Neural cell (in vitro differentiated cells): ENCODE results near the gene NDUFB1. TPM values are rescaled to one million over a fixed set of nuclear protein-coding genes. Genes with fewer than 3 reads are reported as not detected.

Experiments used
- H2AFZ ChIP-seq: fragments of 200-600, 300-800 bp; sonication (generic), shearing (Covaris generic); 2 replicates; pipeline ENCODE4 v1.6.0; 2014; ENCODE audit warnings: low read depth, mild to moderate bottlenecking, antibody characterized with exemption, low read length, moderate library complexity
- H3F3A ChIP-seq: fragments of 200-600 bp; shearing (Covaris generic); 2 replicates; pipeline ENCODE4 v1.6.1; 2016; ENCODE audit warnings: mild to moderate bottlenecking, moderate library complexity, mixed read lengths, antibody characterized with exemption, low read length; ENCODE audit not compliant: insufficient read depth, poor library complexity, severe bottlenecking
- H3K27ac ChIP-seq: fragments of 200-600, 300-800 bp; sonication (generic), shearing (Covaris generic); 2 replicates; pipeline ENCODE4 v1.5.1; 2014; ENCODE audit warnings: mild to moderate bottlenecking, low read length, moderate library complexity
- H3K27me3 ChIP-seq: fragments of 300-800, 200-600 bp; sonication (generic), shearing (Covaris generic); 2 replicates; pipeline ENCODE4 v1.6.0; 2014; ENCODE audit warnings: mild to moderate bottlenecking, low read depth, low read length, moderate library complexity; ENCODE audit not compliant: insufficient read depth
- H3K36me3 ChIP-seq: fragments of 300-800, 200-600 bp; sonication (generic), shearing (Covaris generic); 2 replicates; pipeline ENCODE4 v1.5.1; 2014; ENCODE audit warnings: mild to moderate bottlenecking, antibody characterized with exemption, low read length, moderate library complexity; ENCODE audit not compliant: insufficient read depth
- H3K4me2 ChIP-seq: fragments of 300-800, 200-600 bp; sonication (generic), shearing (Covaris generic); 2 replicates; pipeline ENCODE4 v1.6.0; 2014; ENCODE audit warnings: mild to moderate bottlenecking, low read length
- H3K4me3 ChIP-seq: fragments of 300-800, 200-600 bp; sonication (generic), shearing (Covaris generic); 2 replicates; pipeline ENCODE4 v1.5.1; 2014; ENCODE audit warnings: mild to moderate bottlenecking, low read length, moderate library complexity
- H3K79me2 ChIP-seq: fragments of 200-600 bp; shearing (Covaris generic); replicated peaks from 2 replicates; pipeline ENCODE4 v1.6.0; 2014; ENCODE audit warnings: mild to moderate bottlenecking, low read length, moderate library complexity; ENCODE audit not compliant: insufficient read depth
- H3K9ac ChIP-seq: fragments of 300-800, 200-600 bp; sonication (generic), shearing (Covaris generic); 2 replicates; pipeline ENCODE4 v1.6.1; 2016; ENCODE audit warnings: mild to moderate bottlenecking, low read length, mixed read lengths
- H3K9me2 ChIP-seq: fragments of 200-600 bp; shearing (Covaris generic); 2 replicates; pipeline ENCODE4 v1.6.1; 2016; ENCODE audit warnings: mild to moderate bottlenecking, low read length, mixed read lengths; ENCODE audit not compliant: insufficient read depth
- H3K9me3 ChIP-seq: fragments of 200-600, 300-800 bp; sonication (generic), shearing (Covaris generic); 2 replicates; pipeline ENCODE4 v1.6.1; 2016; ENCODE audit warnings: mild to moderate bottlenecking, mixed run types, low read length, moderate library complexity, mixed read lengths
- H4K20me1 ChIP-seq: fragments of 200-600 bp; shearing (Covaris generic); 2 replicates; pipeline ENCODE4 v1.6.1; 2016; ENCODE audit warnings: mild to moderate bottlenecking, mixed run types; ENCODE audit not compliant: insufficient read depth
- CTCF ChIP-seq: fragments of 450-650 bp; IDR thresholded peaks from 2 replicates; pipeline ENCODE4 v1.5.1; 2014; ENCODE audit warnings: antibody characterized with exemption, mild to moderate bottlenecking, moderate library complexity; ENCODE audit not compliant: poor library complexity, severe bottlenecking
- EP300 ChIP-seq: fragments of 450-650 bp; conservative IDR thresholded peaks from 2 replicates; pipeline ENCODE4 v1.6.1; 2014; ENCODE audit warnings: antibody characterized with exemption, mild to moderate bottlenecking, moderate library complexity; ENCODE audit not compliant: poor library complexity, severe bottlenecking
- EZH2 ChIP-seq: fragments of 200-600, 300-800 bp; shearing (Covaris generic), sonication (generic); IDR thresholded peaks from 2 replicates; pipeline ENCODE4 v1.6.1; 2014; ENCODE audit warnings: antibody characterized with exemption, low read length, borderline replicate concordance, mild to moderate bottlenecking; ENCODE audit not compliant: insufficient read depth, poor library complexity, severe bottlenecking
- MXI1 ChIP-seq: fragments of 450-650 bp; conservative IDR thresholded peaks from 2 replicates; pipeline ENCODE4 v1.6.1; 2014; ENCODE audit warnings: antibody characterized with exemption, mild to moderate bottlenecking; ENCODE audit not compliant: poor library complexity, severe bottlenecking
- POLR2AphosphoS5 ChIP-seq: IDR thresholded peaks from 2 replicates; pipeline ENCODE4 v1.6.1; 2012
- RAD21 ChIP-seq: fragments of 450-650 bp; conservative IDR thresholded peaks from 2 replicates; pipeline ENCODE4 v1.6.1; 2014; ENCODE audit warnings: antibody characterized with exemption, mild to moderate bottlenecking, moderate library complexity
- REST ChIP-seq: IDR thresholded peaks from 2 replicates; pipeline ENCODE4 v1.6.1; 2012; ENCODE audit warnings: borderline replicate concordance
- SMC3 ChIP-seq: fragments of 450-650 bp; conservative IDR thresholded peaks from 2 replicates; pipeline ENCODE4 v1.6.1; 2014; ENCODE audit warnings: antibody characterized with exemption, mild to moderate bottlenecking, moderate library complexity; ENCODE audit not compliant: poor library complexity
- TAF1 ChIP-seq: IDR thresholded peaks from 2 replicates; pipeline ENCODE4 v1.6.1; 2012; ENCODE audit warnings: low read depth
- polyA minus RNA-seq: library from RNA; depleted of rRNA, polyadenylated mRNA; stranded (reverse); fragments of >200 nt; gene quantifications from 2 replicates; pipeline ENCODE4 v1.2.3, GENCODE V29; 2014
- polyA plus RNA-seq: library from polyadenylated mRNA; depleted of rRNA; stranded (reverse); fragments of >200 nt; gene quantifications from 2 replicates; pipeline ENCODE4 v1.2.3, GENCODE V29; 2014

The NDUFB1 gene
- polyA plus RNA-seq (1,184 and 1,224 TPM in 2 replicates), polyA minus RNA-seq (87.5 and 107 TPM in 2 replicates)

GRCh38 chr14:92121670-92122350 is at the start of gene NDUFB1, which contains the start of gene CPSF2:
TSS of gene NDUFB1 (minus strand) at chr14:92121706. CDS start at chr14:92117637, 4,069 bp downstream.
TSS of gene CPSF2 (plus strand) at chr14:92121969. CDS start at chr14:92130985, 9,016 bp downstream.
- Histone ChIP-seq H3K36me3 (no peaks in the 10 kb centered on the region), H3K9me3 (no peaks in the 10 kb centered on the region), H4K20me1 (no peaks in the 10 kb centered on the region), H3K9me2 (no peaks in the 10 kb centered on the region), H2AFZ (peak within 1 kb of the TSS; percentile 96), H3K4me2 (peak within 1 kb of the TSS; percentile 86), H3K27me3 (no peaks in the 10 kb centered on the region), H3K9ac (peak within 1 kb of the TSS; percentile 99), H3K4me3 (peak within 1 kb of the TSS; percentile 95), H3K79me2 (peaks cover 30% of the 10 kb centered on the region), H3K27ac (peak within 1 kb of the TSS; percentile 98), H3F3A (peaks cover 4% of the 10 kb centered on the region)
- TF ChIP-seq TAF1: peak; percentile 99
- no peak for TF ChIP-seq RAD21
- TF ChIP-seq SMC3: no peak
- no peak for TF ChIP-seq EZH2
- peak; percentile 88 for TF ChIP-seq POLR2AphosphoS5
- peak; percentile 44 for TF ChIP-seq MXI1
- TF ChIP-seq CTCF: no peak
- peak; percentile 35 for TF ChIP-seq EP300
- peak; percentile 98 for TF ChIP-seq REST

- no peak overlapping the region for H3K27ac ChIP-seq
- H3K4me2 ChIP-seq: no peak overlapping the region
- TF ChIP-seq POLR2AphosphoS5 (no peak), REST (no peak), EP300 (no peak), SMC3 (no peak), EZH2 (no peak), CTCF (no peak), RAD21 (no peak), TAF1 (no peak), MXI1 (no peak)
- no peaks in the 10 kb centered on the region for H3K27me3 ChIP-seq
- H3K4me3 ChIP-seq: no peak overlapping the region
- peaks cover 14% of the 10 kb centered on the region for H3K36me3 ChIP-seq
- peaks cover 7% of the 10 kb centered on the region for H3K9me3 ChIP-seq
- no peaks in the 10 kb centered on the region for H3K79me2 ChIP-seq
- H3K9ac ChIP-seq: no peak overlapping the region
- no peaks in the 10 kb centered on the region for H3F3A ChIP-seq
- no peaks in the 10 kb centered on the region for H3K9me2 ChIP-seq
- H4K20me1 ChIP-seq: no peaks in the 10 kb centered on the region
- H2AFZ ChIP-seq: no peak overlapping the region
Observed at GRCh38 chr14:92164958-92165357, 43.5 kb upstream of the NDUFB1 start.
